Neural crest cell (in vitro differentiated cells): ENCODE measurements around the gene CDC42EP3. TPM values are rescaled to one million over a fixed set of nuclear protein-coding genes. Genes with fewer than 3 reads are reported as not detected.

Source experiments
- DNase-seq: peaks from one replicate; pipeline ENCODE4 v3.0.0; 2021; ENCODE audit warnings: low read depth, mixed read lengths, low spot score
- H3K27ac Mint-ChIP-seq: one replicate; pipeline ENCODE4 v1.8.0; 2021; ENCODE audit warnings: mild to moderate bottlenecking, mixed read lengths; ENCODE audit not compliant: unreplicated experiment
- H3K27me3 Mint-ChIP-seq: 2 replicates; pipeline ENCODE4 v1.8.0; 2021; ENCODE audit warnings: low read depth, mild to moderate bottlenecking, mixed read lengths
- H3K36me3 Mint-ChIP-seq: 2 replicates; pipeline ENCODE4 v1.8.0; 2021; ENCODE audit warnings: low read depth, mild to moderate bottlenecking, mixed read lengths
- H3K4me1 Mint-ChIP-seq: 2 replicates; pipeline ENCODE4 v1.8.0; 2021; ENCODE audit warnings: mixed read lengths
- H3K4me3 Mint-ChIP-seq: one replicate; pipeline ENCODE4 v1.8.0; 2021; ENCODE audit warnings: mild to moderate bottlenecking, mixed read lengths
- H3K9me3 Mint-ChIP-seq: 2 replicates; pipeline ENCODE4 v1.8.0; 2021; ENCODE audit warnings: mixed read lengths
- total RNA-seq: library from RNA; stranded (reverse); gene quantifications from 2 replicates; pipeline ENCODE4 v1.2.1, GENCODE V29; 2021
- TF ChIP-seq, protein P1 (sequence below): fragments of 200-600 bp; sonication (generic); conservative IDR thresholded peaks from 2 replicates; pipeline ENCODE4 v1.5.0; 2021; ENCODE audit warnings: antibody characterized with exemption, mild to moderate bottlenecking

The CDC42EP3 gene
- total RNA-seq, 1 donor from 2014 or later = 15.7 TPM

DNA sequence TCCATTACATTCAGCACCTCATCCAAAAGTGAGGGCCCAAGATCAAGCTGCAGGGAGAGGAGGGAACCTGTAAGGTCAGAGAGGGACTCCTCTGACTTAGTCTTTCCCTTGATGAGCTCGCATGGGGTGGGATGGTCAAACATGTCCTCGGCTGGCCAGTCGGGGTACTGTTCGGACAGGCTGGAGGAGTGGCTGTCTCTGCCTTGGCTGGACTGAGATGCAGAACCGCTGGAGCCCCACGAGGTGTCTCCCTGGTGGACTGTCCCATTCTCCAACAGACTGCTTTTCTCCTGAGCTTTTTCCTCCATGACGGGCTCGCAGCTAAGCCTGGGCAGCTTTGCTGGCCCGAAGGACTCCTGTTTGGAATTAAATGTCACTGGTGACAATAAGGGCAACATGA lies 25.6 kb downstream of the CDC42EP3 start:
- no peaks in the 10 kb centered on the region for H3K27me3 Mint-ChIP-seq
- no peak overlapping the region for H3K27ac Mint-ChIP-seq
- TF ChIP-seq, protein P1, sequence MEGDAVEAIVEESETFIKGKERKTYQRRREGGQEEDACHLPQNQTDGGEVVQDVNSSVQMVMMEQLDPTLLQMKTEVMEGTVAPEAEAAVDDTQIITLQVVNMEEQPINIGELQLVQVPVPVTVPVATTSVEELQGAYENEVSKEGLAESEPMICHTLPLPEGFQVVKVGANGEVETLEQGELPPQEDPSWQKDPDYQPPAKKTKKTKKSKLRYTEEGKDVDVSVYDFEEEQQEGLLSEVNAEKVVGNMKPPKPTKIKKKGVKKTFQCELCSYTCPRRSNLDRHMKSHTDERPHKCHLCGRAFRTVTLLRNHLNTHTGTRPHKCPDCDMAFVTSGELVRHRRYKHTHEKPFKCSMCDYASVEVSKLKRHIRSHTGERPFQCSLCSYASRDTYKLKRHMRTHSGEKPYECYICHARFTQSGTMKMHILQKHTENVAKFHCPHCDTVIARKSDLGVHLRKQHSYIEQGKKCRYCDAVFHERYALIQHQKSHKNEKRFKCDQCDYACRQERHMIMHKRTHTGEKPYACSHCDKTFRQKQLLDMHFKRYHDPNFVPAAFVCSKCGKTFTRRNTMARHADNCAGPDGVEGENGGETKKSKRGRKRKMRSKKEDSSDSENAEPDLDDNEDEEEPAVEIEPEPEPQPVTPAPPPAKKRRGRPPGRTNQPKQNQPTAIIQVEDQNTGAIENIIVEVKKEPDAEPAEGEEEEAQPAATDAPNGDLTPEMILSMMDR = no peak
- peaks cover 13% of the 10 kb centered on the region for H3K4me1 Mint-ChIP-seq
- no peak for DNase-seq
- H3K4me3 Mint-ChIP-seq = no peak overlapping the region
- peaks cover 16% of the 10 kb centered on the region for H3K9me3 Mint-ChIP-seq
- peaks cover 49% of the 10 kb centered on the region for H3K36me3 Mint-ChIP-seq

DNA sequence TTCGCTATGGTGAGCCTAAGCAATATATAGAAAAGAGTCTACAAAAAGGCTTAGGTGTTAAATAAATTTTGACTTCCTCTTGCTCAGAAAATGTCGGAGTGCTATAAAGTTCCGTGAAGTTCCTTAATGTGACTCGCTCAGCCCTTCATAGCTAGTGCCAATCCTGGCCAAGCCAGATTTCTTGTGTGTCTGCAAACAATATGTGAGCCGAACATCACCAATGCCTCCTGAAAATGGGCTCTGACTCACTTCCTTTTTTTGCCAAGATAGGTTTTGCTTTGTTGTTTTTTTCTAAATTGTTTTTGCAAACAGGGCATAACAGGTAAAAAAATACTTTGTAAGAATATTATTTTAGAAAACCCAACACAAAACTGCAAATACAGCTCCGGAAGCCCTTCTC lies 26.1 kb downstream of the CDC42EP3 start:
- Mint-ChIP-seq H3K9me3 (peaks cover 16% of the 10 kb centered on the region), H3K4me1 (peaks cover 12% of the 10 kb centered on the region), H3K27me3 (no peaks in the 10 kb centered on the region), H3K27ac (no peak overlapping the region), H3K4me3 (no peak overlapping the region), H3K36me3 (peaks cover 49% of the 10 kb centered on the region)
- DNase-seq = no peak
- TF ChIP-seq, protein P1 = no peak

DNA sequence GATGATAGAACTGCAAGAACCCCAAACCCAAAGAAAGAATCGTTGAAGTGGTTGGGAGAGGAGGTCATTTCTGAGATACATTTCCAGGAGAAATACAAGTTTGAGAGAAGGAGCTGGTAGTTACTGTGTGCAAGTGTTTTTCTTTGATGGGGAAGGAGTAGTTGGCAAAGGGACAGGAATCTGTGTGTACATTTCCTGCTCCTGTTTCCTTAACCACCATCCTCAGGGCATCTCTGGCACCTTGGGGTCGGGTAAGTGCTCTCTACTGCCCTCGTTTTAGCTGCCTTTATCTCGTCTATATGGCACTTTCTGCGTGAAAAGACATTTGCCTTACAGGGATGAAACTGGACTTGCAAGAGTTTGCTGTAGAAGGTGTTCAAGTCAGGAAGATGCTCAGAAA lies 27.3 kb downstream of the CDC42EP3 start:
- peaks cover 46% of the 10 kb centered on the region for H3K36me3 Mint-ChIP-seq
- no peaks in the 10 kb centered on the region for H3K27me3 Mint-ChIP-seq
- no peak for DNase-seq
- TF ChIP-seq, protein P1 = no peak
- H3K9me3 Mint-ChIP-seq = peaks cover 16% of the 10 kb centered on the region
- peaks cover 22% of the 10 kb centered on the region for H3K4me1 Mint-ChIP-seq
- H3K4me3 Mint-ChIP-seq = no peak overlapping the region
- no peak overlapping the region for H3K27ac Mint-ChIP-seq

DNA sequence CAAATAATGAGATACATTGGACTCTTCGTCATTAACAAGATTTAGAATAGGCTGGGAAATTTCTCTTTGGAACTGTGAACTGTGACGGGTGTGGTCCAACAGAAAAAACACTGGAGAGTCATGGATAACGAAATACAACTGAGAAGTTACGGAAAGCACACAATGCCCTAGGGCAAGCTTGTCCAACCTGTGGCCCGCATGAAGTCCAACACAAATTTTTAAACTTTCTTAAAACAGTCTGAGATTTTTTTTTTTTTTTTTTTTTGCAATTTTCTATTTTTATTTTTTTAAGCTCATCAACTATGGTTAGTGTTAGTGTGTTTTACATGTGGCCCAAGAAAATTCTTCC lies 27.7 kb downstream of the CDC42EP3 start:
- Mint-ChIP-seq H3K4me1 (peaks cover 27% of the 10 kb centered on the region), H3K27ac (no peak overlapping the region), H3K9me3 (peaks cover 16% of the 10 kb centered on the region), H3K4me3 (no peak overlapping the region), H3K27me3 (no peaks in the 10 kb centered on the region), H3K36me3 (peaks cover 46% of the 10 kb centered on the region)
- no peak for DNase-seq
- TF ChIP-seq, protein P1 = no peak

DNA sequence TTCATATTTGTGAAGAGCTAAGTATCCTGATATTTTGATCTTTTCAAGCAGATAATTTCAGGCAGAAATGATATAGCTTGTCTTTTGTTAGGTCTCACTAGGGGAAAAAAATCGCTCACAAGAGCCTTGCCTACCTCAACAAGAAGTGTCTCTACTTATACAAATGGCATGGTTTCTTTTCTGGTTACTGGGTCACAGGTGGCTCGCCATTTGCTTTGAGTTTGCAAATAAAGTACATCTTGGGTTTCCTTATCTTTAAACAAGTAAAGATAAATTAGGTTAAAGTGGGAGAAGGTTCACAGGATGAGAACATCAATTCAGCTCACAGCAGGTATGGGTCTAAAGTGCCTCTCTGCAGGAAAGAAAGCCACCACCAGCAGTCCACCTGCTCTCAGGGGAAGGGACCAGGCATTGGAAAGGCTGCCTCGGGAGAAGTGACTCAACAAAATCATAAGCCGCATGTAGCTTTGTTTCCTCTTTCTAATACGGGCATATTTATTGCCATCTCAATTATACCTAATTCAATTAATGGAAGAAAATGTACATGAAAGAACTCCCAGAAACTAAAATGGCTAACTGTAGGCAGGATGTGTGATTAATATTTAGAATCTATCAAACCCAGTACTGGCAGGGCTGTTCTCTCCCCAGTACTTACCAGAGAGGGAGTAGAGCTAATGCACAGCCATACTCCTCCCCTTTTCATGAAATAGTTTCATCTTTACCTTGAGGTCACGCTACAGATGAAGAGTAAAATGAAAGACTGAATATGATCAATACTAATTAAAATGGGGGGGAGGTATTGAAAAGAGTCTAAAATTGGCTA lies 28.3 kb downstream of the CDC42EP3 start:
- Mint-ChIP-seq H3K4me3 (no peak overlapping the region), H3K9me3 (peaks cover 14% of the 10 kb centered on the region), H3K27me3 (no peaks in the 10 kb centered on the region), H3K27ac (no peak overlapping the region), H3K36me3 (peaks cover 43% of the 10 kb centered on the region), H3K4me1 (peaks cover 25% of the 10 kb centered on the region)
- DNase-seq = no peak
- TF ChIP-seq, protein P1 = no peak
